ENCODE measurements around the gene TNIP2. TPM values are rescaled to one million over a fixed set of nuclear protein-coding genes. Genes with fewer than 3 reads are reported as not detected.

The TNIP2 gene
- total and polyA plus RNA-seq, 2 donors (not counting 3 experiments of a cell fraction or from before 2014, with no cell fraction given), result 37.7 to 52.1 TPM

GRCh38 chr4:2771264-2771663 lies 15.1 kb upstream of the TNIP2 start:
- no peak overlapping the region for H3K27ac ChIP-seq (ENCODE audit: insufficient read depth, low read depth, low read length)
- H3K4me3 ChIP-seq (replicated peaks in 1 of 3; ENCODE audit: insufficient read depth in 1 of 3, low read depth in 1 of 3, low read length in 3 of 3), result no peak overlapping the region
- no TSS peak for BruUV-seq (replicated peaks)
- H3K9ac ChIP-seq (replicated peaks; ENCODE audit: extremely low read depth, insufficient read depth, low read length), result no peak overlapping the region
- H3K27me3 ChIP-seq (ENCODE audit: control insufficient read depth in 2 of 2, insufficient read depth in 2 of 2, low read length in 2 of 2), result peaks cover 0 to 1% of the 10 kb centered on the region in 2 experiments
- peak; percentile 12 for FAIRE-seq
- H3K79me2 ChIP-seq (ENCODE audit: control insufficient read depth, insufficient read depth, low read length), result no peaks in the 10 kb centered on the region
- H4K20me1 ChIP-seq (replicated peaks; ENCODE audit: control insufficient read depth, extremely low read depth, insufficient read depth, low read length), result no peaks in the 10 kb centered on the region
- H2AFZ ChIP-seq (ENCODE audit: low read depth, low read length), result no peak overlapping the region
- no peak for DNase-seq (ENCODE audit: low read depth, low spot score)
- dilution Hi-C loops (cut with MboI; ENCODE audit: extremely low pct_ligation_motif_present, low sequenced_read_pairs) (no loop called here), intact Hi-C loops (cut with micrococcal nuclease) (no loop called here)
- no peak overlapping the region for H3K4me2 ChIP-seq (ENCODE audit: insufficient read depth, low read length)
- POLR2A ChIA-PET, result no interaction called here
- CTCF ChIA-PET, result interaction anchor here (1.1 kb wide), 1 partner anchor 42 kb away, joined by 4 read pairs; no protein-coding TSS in a partner anchor
- no peaks in the 10 kb centered on the region for H3K9me3 ChIP-seq (replicated peaks; ENCODE audit: control insufficient read depth, insufficient read depth, low read length)
- H3K9me1 ChIP-seq (replicated peaks; ENCODE audit: control insufficient read depth, extremely low read depth, insufficient read depth, low read length), result no peaks in the 10 kb centered on the region
- no peak for TF ChIP-seq POLR2AphosphoS5 (IDR thresholded peaks at IDR 0.05; ENCODE audit: insufficient read depth, low read depth, low read length)
- no peaks in the 10 kb centered on the region for H3K36me3 ChIP-seq (ENCODE audit: control insufficient read depth in 2 of 2, extremely low read depth in 1 of 2, insufficient read depth in 2 of 2, low read length in 2 of 2)
- no peaks in the 10 kb centered on the region for H3K4me1 ChIP-seq (ENCODE audit: control insufficient read depth, extremely low read depth, insufficient read depth, low read length)

- Histone ChIP-seq H3K27me3 (ENCODE audit: control insufficient read depth in 2 of 2, insufficient read depth in 2 of 2, low read length in 2 of 2) (peaks cover 0 to 1% of the 10 kb centered on the region in 2 experiments), H3K9me3 (replicated peaks; ENCODE audit: control insufficient read depth, insufficient read depth, low read length) (no peaks in the 10 kb centered on the region), H3K4me2 (ENCODE audit: insufficient read depth, low read length) (no peak overlapping the region), H2AFZ (ENCODE audit: low read depth, low read length) (no peak overlapping the region), H3K36me3 (ENCODE audit: control insufficient read depth in 2 of 2, extremely low read depth in 1 of 2, insufficient read depth in 2 of 2, low read length in 2 of 2) (no peaks in the 10 kb centered on the region), H3K27ac (ENCODE audit: insufficient read depth, low read depth, low read length) (no peak overlapping the region), H3K9me1 (replicated peaks; ENCODE audit: control insufficient read depth, extremely low read depth, insufficient read depth, low read length) (no peaks in the 10 kb centered on the region), H4K20me1 (replicated peaks; ENCODE audit: control insufficient read depth, extremely low read depth, insufficient read depth, low read length) (no peaks in the 10 kb centered on the region), H3K79me2 (ENCODE audit: control insufficient read depth, insufficient read depth, low read length) (no peaks in the 10 kb centered on the region), H3K9ac (replicated peaks; ENCODE audit: extremely low read depth, insufficient read depth, low read length) (no peak overlapping the region), H3K4me1 (ENCODE audit: control insufficient read depth, extremely low read depth, insufficient read depth, low read length) (peaks cover under 1% of the 10 kb centered on the region), H3K4me3 (replicated peaks in 1 of 3; ENCODE audit: insufficient read depth in 1 of 3, low read depth in 1 of 3, low read length in 3 of 3) (no peak overlapping the region)
- dilution Hi-C loops (cut with MboI; ENCODE audit: extremely low pct_ligation_motif_present, low sequenced_read_pairs), result no loop called here
- POLR2A ChIA-PET, result no interaction called here
- TF ChIP-seq POLR2AphosphoS5 (IDR thresholded peaks at IDR 0.05; ENCODE audit: insufficient read depth, low read depth, low read length) (no peak), JUN (IDR thresholded peaks at IDR 0.05; ENCODE audit: borderline replicate concordance, insufficient read depth, insufficient read length, low read depth) (no peak), MYC (IDR thresholded peaks at IDR 0.05; ENCODE audit: low read depth, low read length) (no peak), MAX (IDR thresholded peaks at IDR 0.05; ENCODE audit: insufficient read depth, insufficient read length) (no peak), FOS (IDR thresholded peaks at IDR 0.05; ENCODE audit: borderline replicate concordance, insufficient read depth, low read length) (no peak), CTCF (IDR thresholded peaks at IDR 0.05; ENCODE audit: extremely low read depth in 1 of 2, insufficient read depth in 1 of 2, low read depth in 1 of 2, low read length in 2 of 2) (no peak), GATA2 (IDR thresholded peaks at IDR 0.05; ENCODE audit: insufficient read depth, insufficient read length, low read depth, low read length) (no peak), EZH2 (IDR thresholded peaks at IDR 0.05; ENCODE audit: borderline replicate concordance, low read depth, low read length, severe bottlenecking) (no peak), POLR2A (IDR thresholded peaks at IDR 0.05; ENCODE audit: low read depth, low read length) (no peak)
- intact Hi-C loops (cut with micrococcal nuclease), result no loop called here
- no peak for FAIRE-seq
- CTCF ChIA-PET, result interaction anchor here (1.2 kb wide), 1 partner anchor 15 kb away, joined by 4 read pairs; no protein-coding TSS in a partner anchor
- DNase-seq (ENCODE audit: low read depth, low spot score), result no peak
- no TSS peak for BruUV-seq (replicated peaks)
These were observed 12.8 kb upstream of the TNIP2 start for GRCh38 chr4:2768921-2769336.

All from endothelial cell of umbilical vein (primary cell).